GM11168 (cell line): ENCODE results near the gene VEPH1.

Experiments
- in situ Hi-C: fragments of 300-500 bp; cut with MboI; formaldehyde crosslinking; loops from one replicate; pipeline ENCODE4 v1.12.0; 2022; ENCODE audit warnings: low sequenced_read_pairs; ENCODE audit not compliant: unreplicated experiment

VEPH1 gene

GRCh38 chr3:157502916-157503595 is at the start of gene VEPH1:
VEPH1 (minus strand) TSS chr3:157503416; CDS start chr3:157495349, 8,067 bp downstream.
- in situ Hi-C loops = no loop called here

DNA sequence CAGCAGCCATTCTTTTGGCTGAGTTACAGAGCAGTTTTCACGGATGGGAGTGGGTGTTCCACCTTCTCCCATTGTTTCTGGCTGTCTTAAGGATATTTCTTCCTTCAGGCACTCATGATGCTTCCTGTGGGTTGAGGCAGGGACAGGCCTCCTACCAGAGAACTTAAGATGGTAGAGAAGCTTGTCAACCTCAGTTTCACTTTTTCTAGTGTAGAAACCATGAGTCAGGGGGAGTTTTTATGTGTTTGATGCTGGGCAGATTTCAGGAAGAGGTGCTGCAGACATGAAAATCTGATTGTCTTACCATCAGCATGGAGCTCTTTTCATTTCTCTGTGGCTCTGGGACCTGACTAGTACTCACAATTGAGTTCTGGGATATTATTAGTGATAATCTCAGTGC is 48.7 kb upstream of the VEPH1 start:
- in situ Hi-C loops = no loop called here

GRCh38 chr3:157549498-157549897 is 46.3 kb upstream of the VEPH1 start:
- in situ Hi-C loops = no loop called here

DNA sequence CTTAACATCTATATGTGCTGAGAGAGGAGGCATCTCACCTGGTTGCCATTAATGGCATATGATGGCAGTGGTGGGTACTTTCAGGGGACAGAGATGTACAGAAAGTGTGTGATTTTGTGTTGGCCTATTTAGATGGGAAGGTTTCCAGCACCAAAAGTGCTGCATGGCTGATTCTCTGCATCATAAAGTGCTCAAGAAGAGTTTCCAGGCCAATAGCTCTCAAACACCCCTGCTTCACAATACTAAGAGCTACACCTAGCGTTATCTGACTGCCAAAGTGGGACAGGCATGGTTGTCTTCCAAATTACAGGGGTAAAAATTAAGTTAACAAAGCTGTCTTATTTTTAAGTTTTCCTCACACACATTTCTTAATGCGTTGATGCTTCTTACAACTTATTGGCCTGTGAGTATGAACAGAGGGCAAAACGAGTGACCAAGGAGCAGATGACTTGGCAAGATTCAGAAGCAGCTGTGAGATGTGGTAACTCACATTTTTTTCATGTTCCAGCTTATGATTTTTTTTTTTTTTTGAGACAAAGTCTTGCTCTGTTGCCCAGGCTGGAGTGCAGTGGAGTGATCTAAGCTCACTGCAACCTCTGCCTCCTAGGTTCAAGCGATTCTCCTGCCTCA is 41.4 kb upstream of the VEPH1 start:
- in situ Hi-C loops = no loop called here

- in situ Hi-C loops = no loop called here
Measured at GRCh38 chr3:157543501-157544035, 40.4 kb upstream of the VEPH1 start.

DNA sequence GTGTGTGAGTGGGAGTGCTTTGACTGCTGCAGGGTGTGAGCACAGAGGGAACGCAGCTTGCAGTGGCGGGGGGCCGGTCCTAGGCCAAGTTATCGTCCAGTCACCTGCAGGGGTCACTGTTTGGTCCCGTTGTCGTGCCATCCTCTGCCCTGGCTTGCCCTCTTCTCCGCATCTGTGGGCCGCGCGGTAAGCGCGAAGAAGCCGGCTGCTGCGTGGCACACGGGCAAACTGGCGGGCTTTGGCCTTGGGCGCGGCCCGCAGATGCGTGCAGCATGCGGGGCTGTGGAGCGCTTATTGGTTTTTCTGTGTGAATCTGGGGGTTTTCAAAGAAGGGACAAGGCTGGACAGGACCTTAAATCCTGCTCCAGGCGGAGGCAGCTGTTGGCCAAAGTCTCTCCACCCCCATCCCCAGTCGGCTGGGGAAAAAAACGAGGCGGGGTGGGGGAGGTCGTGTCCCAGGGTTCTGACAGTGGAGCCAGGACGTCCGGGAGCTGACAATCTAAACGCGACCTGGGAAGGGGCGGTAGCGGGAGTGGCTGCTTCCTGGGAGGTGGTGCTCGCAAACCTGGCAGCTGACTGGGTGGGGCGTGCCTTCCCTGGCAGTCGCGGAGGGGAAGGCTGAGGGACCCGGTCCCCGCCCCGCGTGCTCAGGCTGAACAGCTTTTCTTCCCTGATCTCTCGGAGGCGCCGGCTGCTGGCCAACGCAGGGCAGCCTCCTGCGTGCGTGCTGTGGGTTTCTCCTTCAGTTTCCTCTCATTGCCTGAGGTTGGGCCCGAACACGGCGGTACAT is 39.7 kb upstream of the VEPH1 start:
- in situ Hi-C loops = no loop called here

GRCh38 chr3:157541506-157542236 is 38.5 kb upstream of the VEPH1 start:
- in situ Hi-C loops = no loop called here

DNA sequence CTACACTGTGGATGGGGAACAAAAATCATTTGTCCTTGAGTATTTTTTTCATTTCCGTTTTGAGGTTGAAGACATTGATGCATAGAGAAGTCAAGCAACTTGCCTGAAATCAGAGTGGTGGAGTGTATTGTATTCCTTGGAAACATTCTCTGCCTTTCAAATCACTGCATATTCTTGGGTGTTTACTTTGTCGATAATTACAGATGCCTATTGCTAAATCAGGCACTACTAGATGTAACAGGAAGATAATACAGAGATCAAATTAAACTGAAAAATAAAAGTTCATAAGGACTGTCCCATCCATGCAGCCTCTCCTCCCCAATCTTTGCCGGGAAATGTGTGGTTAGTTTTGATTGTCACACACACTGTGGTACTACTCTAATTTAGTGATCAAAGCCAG is 37.4 kb upstream of the VEPH1 start:
- in situ Hi-C loops = no loop called here

DNA sequence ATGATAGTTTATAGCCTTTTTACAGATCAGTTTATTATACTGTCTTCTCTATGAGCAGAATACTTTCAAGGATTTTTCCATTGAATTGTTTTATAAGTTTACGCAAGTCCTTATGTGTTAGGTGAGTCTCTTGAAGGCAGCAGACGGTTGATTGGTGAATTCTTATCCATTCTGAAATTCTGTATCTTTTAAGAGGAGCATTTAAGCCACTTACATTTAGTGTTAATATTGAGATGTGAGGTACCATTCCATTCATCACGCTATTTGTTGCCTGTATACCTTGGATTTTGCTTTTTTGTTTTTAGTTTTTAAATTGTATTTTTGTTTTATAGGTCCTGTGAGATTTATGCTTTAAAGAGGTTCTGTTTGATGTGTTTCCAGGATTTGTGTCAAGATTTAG is 32.5 kb upstream of the VEPH1 start:
- in situ Hi-C loops = no loop called here

DNA sequence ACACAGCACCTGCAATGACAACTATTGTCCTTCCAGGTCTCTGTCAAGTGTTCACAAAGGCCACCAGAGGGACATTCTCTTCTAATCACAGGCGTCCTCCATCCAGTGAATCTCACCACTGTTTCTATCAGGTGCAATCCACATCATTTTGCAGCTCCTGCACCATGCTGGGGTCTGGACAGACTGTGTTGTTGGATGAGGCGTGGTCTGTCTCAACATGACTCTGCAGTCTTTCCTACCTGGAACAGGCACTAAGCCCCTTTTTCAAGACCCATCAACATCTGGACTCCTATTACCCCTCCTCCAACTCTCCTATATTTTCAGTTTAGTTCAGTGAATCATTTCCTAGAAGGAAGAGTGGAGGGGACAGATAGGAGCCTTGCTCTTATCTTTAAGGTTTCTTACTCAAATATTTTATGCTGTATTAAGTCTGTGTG is 31.5 kb upstream of the VEPH1 start:
- in situ Hi-C loops = no loop called here

GRCh38 chr3:157533298-157534070 is 30.3 kb upstream of the VEPH1 start:
- in situ Hi-C loops = no loop called here

DNA sequence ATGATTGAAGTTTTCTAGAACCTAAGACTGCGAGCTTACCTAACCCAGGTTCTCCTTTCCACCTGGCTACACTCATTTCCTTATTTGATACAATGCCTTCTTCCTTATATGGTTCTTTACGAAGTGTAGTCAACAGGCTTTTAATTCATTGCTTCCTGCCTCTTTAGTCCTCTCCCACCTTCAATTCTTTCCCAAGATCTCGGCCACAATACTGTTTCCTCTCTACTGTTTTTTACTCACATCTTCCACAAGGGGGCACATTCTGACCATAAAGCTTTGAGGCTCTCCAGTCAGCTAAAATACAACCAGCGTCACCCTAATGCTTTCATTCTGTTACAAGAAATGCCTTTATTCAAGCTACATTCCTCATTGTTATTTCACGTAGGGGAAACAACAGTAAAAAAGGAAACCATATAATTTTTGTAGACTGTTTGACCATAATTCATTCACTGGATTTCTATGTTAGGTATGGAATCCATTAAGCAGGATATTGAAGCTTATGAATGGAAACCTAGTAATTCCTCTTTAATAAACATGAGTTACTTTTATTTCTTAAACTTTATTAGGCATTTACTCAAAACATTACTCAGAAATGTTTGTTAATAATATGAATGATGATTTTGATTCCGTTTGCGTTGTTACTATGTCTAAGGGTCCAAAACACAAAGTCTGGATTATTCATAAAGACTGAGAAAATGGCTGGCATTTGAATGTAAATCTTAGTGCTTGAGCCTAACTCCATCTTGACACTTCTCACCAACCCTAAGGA is 29.5 kb upstream of the VEPH1 start:
- in situ Hi-C loops = no loop called here

- in situ Hi-C loops = no loop called here
Measured at GRCh38 chr3:157531771-157532170, 28.6 kb upstream of the VEPH1 start.

DNA sequence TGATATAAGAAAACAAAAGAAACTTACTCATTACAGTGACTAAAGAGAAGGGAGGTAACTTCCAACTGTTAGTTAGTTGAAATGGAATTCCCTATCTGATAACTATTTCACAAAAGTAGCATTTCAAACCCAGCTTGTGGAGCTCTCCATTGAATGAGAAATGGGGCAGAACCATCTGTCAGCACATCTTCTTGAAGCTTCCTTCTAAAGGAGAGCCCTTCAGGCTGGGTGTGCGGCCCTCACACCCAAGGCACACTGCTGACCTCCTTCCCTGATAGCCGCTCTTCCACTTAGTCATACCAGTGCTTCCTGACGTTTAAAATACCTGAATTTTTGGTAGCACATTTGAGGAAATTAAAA is 28.1 kb upstream of the VEPH1 start:
- in situ Hi-C loops = no loop called here

DNA sequence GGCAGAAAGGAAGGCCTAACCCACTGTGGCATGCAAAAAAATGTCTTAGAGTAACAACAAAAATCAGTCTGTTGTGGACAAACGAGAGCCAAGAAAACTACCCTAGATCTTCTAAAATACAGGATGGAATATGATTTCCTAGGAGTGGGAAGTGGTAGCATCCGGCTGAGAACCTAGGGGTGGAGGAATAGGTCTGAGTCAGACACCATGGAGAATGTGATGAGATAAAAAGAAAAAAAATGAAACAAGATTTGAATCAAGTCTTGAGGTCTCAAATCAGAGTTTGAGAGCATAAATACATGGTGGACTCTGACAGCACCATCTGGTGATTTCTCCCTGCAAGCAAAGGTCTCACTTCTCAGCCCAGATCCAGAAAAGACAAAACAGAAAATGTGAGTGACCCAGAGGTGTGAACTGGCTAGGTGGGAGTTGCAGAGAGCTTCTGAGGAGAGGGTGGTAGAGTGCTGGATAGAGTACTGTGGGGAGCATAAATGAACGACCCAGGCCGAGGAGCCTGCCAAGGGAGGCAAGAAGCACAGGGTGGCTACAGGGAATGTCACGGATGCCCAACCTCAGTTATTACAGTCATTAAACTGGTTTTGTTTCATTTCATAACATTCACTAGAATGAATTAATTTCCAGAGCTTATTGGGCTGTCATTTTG is 27.6 kb upstream of the VEPH1 start:
- in situ Hi-C loops = no loop called here

- in situ Hi-C loops = no loop called here
Measured at GRCh38 chr3:157529751-157530150, 26.5 kb upstream of the VEPH1 start.

DNA sequence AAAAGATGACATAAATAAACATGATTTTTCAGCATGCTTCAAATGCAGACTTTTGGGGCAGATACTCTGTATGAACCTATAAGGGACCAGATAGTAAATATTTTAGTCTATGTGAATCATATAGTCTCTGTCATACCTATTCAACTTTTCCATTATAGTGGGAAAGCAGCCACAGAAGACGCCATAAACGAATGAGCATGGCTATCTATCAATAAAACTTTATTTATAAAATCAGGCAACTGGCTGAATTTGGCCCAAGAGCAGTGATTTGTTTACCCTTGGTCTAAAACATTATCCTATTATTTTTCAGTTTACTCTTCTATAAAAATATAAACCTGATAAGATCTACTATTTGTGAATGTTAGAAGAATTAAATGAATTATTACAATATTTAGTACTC is 25.9 kb upstream of the VEPH1 start:
- in situ Hi-C loops = no loop called here

DNA sequence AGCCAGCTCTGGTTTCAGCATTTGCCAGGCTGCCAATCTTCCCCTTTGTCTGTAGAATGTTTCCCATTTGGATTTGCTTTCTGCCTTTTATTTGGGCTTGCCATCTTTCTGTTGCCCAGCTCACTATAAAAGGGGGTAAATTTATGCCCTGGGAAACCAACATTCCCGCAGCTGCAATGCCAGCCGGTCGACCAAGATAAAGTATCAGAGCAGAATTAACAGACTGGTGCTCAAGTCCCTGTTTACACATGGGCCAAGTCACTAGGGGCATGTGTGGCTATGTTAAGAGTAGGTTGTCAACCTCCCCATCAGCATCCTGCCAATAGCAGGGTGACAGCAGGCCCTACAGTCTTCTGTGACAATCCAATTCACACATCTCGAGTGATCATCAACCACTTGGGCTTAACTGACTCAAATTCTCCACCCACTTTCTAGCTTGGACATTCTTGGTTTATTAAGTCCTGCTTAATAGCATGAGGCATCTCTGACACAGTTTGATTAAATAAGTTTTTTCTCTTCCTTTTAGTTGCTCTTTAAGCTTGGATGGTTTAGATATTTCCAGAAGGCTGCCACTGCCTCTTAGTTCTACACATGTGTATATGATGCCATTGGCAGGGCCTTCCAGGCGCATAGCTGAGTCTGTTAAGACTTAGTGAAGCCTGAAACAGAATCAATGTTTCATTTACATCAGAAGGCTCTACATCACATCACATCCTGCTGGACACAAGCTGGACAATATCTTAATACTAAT is 24.1 kb upstream of the VEPH1 start:
- in situ Hi-C loops = no loop called here
